Measurements from ENCODE around the gene UCN3.

Gene UCN3, protein sequence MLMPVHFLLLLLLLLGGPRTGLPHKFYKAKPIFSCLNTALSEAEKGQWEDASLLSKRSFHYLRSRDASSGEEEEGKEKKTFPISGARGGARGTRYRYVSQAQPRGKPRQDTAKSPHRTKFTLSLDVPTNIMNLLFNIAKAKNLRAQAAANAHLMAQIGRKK

DNA sequence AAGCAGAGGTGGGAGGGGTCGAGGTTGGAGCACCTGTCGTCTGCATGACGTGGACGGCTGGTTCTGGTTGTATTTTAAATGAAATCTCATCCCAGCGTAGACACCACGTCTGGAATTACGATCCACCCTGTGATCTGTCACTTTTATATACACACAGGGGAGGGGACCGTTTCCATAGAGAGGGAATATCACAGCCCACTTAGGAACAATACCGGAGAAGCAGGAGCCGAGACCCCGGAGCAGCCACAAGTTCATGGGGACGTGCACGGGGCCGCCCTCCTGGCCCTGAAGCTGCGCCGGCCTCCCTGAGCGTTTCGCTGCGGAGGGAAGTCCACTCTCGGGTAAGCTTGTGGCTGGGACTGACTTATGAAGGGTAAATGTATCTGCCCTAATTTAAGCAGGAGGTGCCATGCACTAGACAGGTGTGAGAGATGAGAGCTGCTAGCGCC lies at the start of gene UCN3:
Gene UCN3, plus strand, starts transcription at position 77 of the 449 bp plus-strand sequence. CDS start 8,755 bp downstream, outside the sequence.
- DNase-seq (ENCODE audit: low read depth, low spot score): no peak

DNA sequence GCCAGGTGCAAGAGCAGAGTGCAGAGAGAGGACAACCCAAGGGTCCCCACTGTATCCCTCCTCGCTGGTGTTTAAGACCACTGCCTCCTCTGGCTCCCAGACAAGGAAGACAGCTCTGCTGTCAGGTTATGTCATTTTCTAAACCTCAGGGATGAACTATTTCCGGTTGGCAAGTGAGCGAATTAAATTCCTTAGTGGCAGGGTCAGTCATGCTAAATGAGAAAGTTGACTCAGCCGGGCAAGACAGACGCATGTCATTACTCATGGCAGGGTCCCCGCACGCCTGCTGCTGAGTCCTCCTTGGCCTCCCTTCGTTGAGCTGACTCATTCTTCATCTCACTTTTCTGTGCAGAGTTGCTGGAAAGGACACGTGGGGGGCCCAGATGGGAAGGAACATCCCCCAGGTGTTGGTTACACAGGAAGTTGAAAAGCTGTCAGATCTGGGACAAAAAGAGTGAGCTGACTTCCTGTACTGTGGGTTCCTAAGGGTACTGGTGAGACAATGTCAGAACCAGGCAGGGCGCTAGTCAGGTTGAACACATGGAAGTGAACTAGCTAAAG lies 47.1 kb upstream of the UCN3 start:
- DNase-seq (ENCODE audit: low read depth, low spot score): no peak

DNA sequence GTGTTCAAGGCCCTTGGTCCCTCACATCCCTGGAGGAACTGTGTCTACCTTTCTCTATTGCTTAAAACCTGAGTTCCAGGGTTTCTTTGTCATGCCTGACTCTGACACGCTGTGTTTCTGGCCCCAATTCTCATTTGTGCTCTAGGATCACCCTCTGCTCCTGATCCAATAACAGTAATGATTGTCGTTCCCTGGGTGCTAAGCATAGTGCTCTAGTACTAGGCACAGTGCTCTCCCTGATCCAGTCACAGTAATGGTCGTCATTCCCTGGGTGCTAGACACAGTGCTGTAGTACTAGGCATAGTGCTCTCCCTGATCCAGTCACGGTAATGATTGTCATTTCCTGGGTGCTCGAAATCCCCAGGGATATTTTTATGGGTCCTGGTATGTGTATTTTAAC lies 46.6 kb upstream of the UCN3 start:
- DNase-seq (ENCODE audit: low read depth, low spot score): no peak

DNA sequence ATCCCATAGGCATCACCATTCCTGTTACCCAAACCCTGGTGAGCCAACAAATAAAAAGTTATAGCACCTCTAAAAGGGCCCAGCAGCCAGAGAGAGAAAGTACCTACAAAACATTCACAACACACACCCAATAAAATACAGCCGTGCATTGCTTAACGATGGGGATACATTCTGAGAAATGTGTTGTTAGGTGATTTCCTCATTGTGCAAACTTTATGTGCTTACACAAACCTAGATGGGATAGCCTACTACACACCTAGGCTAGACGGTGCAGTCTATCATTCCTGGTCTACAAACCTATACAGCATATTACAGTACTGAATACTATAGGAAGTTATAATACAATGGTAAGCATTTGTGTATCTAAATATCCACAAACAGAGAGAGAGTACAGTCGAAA lies 44.9 kb upstream of the UCN3 start:
- no peak for DNase-seq (ENCODE audit: low read depth, low spot score)

DNA sequence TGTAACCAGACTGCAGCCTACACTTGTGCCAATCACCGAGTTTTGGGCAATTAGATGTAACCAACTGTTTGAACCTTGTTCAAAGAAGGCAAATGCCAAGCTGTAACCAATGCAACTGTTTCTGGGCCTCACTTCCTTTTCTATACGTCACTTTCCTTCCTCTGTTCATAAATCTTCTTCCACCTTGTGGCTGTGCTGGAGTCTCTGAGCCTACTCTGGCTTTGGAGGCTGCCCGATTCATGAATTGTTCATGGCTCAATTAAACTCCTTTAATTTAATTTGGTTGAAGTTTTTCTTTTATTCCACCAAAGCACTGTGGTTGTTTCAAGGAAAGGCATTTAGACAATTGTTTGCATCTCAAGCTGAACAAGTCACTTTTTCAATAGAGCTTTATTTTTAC lies 43.5 kb upstream of the UCN3 start:
- no peak for DNase-seq (ENCODE audit: low read depth, low spot score)

DNA sequence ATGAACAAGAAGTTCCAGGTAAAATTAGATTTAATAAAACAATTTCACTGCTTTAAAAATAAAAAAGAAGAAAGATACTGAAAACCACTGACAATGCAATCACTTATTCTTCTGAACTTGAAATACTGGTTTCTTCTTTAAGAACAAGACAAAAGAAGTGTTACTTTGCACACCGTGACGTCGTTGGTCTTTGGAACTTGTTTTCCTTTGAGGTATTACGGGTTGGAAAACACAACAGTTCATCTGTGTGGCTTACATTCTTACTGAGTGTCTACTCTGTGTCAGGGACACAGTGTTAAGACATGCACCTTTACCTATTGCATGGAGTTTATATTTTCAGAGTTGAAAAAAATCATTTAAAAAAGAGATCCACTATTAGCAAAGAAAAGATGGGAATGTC lies 41.3 kb upstream of the UCN3 start:
- no peak for DNase-seq (ENCODE audit: low read depth, low spot score)

DNA sequence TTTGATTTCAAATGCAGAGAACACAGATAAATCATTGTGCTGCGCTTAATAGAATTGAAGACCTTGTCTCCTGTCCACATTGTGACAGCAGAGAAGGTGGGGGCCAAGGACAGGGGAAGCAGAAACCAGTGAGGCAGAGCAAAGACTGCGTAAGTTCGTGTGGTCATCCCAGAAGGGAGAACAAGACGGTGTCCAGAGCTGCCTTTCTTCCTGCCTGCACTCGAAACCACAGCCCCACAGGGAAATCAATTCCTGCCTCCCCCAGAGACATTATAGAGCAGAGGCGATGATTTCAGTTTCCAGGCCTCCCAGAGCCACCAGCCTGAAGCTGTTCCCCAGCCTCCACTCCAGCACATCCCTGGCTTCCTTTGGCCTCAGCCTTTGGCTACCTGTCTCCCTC lies 39.7 kb upstream of the UCN3 start:
- DNase-seq (ENCODE audit: low read depth, low spot score): no peak

DNA sequence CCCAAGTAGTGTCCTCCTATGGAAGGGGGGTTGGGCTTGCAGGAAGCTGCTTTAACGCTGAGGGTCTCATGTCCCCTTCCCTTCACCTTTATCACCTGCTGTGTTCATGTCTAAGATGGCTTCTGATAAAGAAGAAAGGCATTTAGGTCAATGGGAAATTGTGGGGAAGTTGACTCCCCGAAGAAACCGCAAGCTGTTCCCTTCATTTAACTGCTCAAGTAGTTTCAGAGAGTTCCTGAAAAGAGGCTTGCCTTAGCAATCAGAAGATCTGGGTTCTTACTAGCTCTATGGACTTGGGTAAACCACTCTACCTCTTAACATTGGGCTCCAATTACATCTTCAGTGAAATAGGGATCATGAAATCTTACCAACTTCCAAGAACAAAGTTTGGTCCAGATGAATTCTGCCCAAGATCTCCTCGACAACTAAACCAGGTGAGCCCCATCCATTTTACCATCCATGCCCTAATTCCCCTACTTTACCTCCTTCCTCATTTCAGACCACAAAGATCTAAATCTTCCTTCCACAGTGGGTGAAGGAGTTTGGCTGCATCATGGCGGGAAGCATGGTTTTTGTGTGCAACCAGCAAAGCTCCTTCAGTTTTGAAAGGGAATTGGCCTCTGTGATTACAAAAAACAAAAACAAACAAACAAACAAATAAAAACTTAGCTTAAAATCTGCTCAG lies 30.4 kb upstream of the UCN3 start:
- DNase-seq (ENCODE audit: low read depth, low spot score): no peak

DNA sequence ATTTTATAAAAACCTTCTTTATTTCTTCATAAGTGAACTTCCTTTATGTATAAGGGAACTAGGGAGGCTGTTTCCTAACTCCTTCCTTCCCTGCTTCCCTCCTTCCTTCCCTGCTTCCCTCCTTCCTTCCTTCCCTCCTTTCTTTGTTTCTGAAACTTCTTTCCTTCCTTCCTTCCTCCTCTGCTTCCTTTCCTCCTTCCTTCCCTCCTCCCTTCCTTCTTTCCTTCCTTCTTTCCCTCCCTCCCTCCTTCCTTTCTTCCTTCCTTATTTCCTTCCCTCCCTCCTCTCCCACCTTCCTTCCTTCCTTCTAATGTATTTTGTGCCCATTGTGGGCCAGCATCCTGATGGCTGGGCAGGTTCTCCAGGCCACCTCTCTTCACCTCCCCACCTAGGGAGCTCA lies 26.8 kb upstream of the UCN3 start:
- DNase-seq (ENCODE audit: low read depth, low spot score): no peak

DNA sequence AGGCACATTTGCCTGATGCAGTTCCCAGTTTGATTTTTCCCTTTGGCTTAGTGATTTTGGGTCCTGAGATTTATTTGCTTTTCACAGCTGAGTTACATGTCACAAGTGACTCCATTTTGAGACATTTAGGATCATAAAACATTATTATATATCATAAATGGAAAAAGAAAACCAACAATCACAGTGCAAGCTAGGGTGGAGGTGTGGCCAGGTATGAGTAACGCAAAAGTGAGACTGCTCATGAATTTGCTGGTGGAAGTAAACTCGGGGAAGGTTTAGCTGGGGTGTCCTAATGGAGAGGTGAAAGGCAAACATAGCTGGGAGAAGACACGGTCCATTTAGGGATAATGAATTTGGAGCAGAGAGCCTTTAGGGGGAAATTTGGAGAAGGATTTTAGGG lies 21.7 kb upstream of the UCN3 start:
- no peak for DNase-seq (ENCODE audit: low read depth, low spot score)

DNA sequence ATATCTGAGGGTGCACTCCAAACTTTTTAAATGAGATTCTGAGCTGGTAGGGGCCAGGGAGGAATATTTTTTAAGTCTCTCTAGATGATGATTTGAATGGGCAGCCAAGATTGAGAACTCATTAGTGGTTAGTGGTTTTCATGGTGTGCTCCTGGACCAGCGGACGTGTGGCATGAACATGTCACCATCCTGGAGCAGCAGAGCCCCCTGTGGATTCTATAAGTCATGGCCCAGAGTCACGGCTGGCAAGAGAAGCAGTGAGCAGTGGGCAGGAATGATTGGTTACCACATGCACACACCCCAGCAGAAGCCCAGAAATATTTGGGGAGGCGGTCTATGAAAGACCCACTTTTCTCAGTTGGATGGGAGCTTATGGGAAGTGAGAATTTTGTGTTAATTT lies 21.2 kb upstream of the UCN3 start:
- DNase-seq (ENCODE audit: low read depth, low spot score): no peak

DNA sequence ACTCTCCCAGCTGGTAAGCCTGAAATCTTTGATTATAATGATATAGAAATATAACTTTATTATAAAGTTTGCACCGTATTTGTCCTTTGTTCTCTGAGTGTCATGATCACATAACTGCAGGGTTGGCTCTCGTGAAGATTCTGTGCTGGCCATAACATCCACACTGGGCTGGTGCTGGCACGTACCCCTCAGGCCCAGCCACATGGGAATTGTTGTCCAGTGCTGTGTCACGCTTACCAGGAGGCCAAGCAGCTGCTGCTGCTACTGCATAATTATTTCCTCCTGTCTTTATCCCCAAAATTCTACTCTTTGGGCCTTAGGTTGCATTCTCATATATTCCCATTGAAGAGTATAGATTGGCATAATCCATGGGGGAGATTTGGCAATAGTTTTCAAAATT lies 20.8 kb upstream of the UCN3 start:
- no peak for DNase-seq (ENCODE audit: low read depth, low spot score)

DNA sequence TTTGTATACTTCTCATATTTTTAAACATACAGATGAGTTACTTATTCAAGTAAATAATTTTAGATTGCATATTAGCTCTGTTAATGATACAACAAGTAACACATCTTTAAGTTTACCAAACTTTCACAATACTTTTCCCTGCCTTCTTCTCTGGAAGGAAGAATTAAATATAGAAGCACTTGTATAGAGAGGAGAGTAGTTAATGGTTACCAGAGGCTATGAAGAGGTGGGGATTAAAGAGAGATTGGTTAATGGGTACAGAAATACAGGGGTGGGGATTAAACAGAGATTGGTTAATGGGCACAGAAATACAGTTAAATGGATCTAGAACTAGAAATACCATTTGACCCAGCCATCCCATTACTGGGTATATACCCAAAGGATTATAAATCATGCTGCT lies 20.0 kb upstream of the UCN3 start:
- no peak for DNase-seq (ENCODE audit: low read depth, low spot score)

DNA sequence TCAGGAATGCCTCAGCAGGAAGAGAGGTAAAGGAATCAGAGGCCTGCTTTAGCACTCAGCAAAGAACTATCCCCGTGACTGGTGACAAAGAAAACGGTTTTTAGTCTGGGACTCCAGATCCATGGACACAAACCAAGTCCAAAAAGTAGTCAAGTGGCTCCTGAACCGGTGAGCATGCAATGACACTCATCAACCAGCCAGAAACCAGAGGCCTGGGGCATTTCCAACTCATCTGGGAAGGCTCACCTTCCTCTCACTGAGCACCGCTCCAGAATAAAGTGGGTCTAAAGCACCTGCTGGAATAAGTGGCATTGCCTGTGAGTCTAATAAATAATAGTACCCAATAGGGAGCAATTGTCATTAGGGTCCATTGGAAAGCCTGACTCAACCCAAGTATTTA lies 17.9 kb upstream of the UCN3 start:
- no peak for DNase-seq (ENCODE audit: low read depth, low spot score)

DNA sequence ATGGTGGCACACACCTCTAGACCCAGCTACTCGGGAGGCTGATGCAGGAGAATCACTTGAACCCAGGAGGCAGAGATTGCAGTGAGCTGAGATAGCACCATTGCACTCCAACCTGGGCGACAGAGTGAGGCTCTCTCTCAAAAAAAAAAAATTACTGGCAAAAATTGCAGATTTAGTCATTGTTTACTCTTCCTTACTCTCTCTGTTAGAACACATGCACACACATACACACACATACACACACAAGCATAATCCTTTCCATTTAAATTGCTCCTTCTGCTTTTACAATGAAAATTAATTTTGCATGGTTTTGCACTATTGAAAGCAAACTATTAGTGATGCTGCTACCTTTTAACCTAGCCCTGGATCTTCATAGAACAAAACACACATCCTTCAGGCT lies 15.4 kb upstream of the UCN3 start:
- DNase-seq (ENCODE audit: low read depth, low spot score): no peak

DNA sequence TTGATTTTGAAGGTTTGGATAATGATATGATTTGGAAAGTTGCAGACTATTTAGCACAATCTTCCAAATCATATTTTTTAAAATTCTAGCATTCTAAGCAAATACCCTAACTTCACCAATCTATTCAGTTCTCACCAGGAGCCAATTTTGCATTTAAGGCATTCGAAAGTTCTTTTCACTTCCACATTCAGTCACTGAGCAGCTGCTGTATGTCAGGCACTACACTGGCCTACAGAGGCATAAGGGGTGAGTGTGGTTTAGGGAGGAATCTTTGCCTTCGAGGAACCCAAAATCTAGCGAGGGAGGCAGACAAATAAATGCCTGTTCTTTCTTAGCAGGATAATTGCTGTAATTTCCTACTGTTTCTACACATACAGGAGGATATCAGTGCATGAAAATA lies 10.7 kb upstream of the UCN3 start:
- no peak for DNase-seq (ENCODE audit: low read depth, low spot score)

DNA sequence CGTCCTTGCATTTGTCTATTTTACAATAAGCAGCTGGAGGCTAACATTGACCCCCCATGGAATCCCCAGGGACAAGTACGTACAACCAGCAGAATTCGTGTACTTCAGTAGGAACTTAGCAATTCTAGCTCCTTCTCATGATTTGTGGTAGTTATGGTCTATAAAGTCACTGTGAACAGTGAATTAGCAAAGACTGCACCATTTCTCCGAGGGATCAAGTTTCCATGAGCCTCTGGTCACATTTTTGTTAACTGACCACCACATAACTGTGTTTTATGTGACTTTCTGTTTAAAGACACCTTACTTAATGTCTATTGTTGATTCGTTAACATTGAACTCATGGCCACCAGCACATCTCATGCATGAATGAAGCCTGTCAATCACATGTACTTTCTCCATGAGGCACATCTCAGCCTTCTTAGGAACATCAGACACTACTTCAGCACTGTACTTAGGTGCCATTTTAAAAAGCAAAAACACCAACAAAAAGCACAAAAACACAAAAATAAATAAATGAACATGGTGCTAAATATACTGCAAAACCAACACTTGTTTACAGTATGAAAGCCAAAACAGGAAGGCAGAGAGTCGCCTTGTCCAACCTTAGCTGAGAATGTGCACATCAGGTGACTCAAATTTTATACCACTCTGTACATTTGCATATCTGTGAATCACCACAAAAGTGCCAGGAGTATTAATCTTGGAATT lies 9.0 kb upstream of the UCN3 start:
- no peak for DNase-seq (ENCODE audit: low read depth, low spot score)

DNA sequence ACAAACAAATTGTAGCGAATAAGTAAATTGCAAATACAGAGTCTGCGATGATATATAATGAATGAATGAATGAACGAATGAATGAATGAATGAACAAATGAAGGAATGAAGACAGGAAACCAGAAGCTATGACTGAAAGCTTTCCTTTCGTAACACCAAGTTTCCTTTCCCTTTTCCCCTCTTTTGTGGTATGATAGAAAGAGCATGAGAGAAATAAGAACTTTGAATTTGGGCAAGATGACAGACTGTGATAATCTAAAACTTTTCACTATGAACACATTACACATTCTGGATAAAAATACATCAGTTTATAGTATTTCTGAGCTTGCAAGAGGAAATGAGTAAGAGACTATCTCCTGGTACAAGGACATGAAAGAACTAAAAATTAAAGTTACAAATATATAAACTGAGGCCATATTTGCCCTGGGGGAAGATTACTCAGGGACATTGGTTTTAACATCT lies 8.4 kb upstream of the UCN3 start:
- DNase-seq (ENCODE audit: low read depth, low spot score): no peak

DNA sequence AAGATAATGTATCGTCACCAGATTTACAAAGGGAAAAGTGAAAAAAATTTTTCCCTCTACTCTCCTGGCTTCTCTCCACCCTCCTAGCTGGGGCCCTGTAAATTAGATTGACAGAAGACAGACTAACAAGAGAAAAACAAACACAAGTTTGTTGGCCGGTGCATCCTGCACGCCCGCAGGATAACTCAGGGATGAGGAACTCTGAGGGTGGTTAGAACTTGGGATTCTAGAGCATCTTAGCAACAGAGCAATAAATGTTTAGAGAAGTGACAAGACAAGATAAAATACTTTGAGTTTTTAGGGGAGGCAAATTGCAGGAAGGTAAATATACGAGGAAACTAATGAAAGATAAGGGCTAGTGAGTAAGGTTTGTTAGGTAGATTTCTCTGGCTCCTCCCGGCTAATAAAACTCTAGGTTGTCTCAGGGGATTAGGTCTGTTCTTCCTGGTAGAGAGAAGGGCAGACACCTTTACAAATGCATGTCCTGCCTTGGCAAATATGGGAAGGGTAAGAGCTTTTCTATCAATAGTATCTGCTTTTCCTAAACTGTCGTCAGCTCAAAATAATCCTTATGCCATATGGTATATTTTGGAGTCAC lies 4.3 kb upstream of the UCN3 start:
- DNase-seq (ENCODE audit: low read depth, low spot score): no peak

DNA sequence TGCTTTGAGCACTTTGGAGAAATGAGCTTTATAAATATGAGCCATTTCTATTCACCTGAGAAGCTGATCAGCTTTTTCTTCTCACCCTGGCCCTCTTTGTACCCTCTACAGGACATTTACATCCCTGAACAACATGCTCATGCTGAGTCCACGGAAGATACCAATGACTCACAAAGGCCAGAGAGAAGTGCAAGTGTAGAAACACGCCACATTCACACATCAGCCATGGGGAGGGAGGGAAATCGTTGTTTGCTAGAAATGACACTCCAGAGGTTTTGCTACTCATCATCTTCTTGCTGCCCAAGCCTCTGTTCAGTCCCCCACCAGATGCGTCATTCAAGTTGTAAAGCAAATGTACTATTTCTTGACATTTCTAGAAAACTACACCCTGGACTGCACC lies 2.8 kb upstream of the UCN3 start:
- DNase-seq (ENCODE audit: low read depth, low spot score): no peak

DNA sequence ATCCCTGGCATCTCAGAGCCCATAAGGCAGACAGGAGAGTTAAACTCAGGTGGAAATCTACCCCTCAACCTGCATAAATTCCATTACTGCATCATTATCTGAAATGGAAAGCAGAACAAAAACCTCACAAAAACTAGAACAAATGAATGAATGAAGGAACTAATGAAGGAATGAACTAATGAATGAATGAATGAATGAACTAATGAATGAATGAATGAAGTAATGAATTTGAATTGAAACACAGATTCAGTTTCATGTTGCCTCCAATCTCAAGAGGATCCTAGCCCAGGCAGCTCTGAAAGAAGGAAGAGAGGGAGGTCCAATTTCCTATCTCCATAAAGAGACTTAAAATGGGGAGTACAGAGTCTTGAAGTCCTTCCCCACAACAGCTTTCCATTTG lies 1.9 kb upstream of the UCN3 start:
- DNase-seq (ENCODE audit: low read depth, low spot score): no peak

DNA sequence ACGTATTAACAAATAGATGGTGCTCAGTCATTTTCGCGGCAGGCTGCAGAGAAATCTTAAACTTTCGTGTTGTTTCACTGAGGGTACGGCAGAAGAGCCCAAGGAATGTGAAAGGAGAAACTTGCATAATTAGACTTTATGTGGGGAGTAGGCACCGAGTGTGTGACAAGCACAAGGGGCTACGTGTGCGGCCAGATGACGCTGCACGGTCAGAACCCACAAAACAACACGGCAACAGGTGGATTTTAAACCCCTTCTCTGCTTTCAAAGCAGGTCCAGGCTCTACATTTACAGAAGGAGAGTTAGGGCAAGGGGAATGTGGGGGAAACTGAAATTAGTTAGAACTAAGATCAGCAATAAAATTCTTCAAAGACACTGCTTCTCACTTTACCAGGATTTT lies 392 bp upstream of the UCN3 start:
- DNase-seq (ENCODE audit: low read depth, low spot score): no peak

All from smooth muscle cell of the brain vasculature (primary cell).